GM18519 (cell line): ENCODE measurements around the gene ZKSCAN8.
A peak's percentile ranks its signal among the peaks of the same experiment; 100 is the strongest.
"Not testable (repeated sequence)": the region's sequence is repeated elsewhere in the genome, so short reads cannot be mapped to it uniquely, and the experiment has no call there.

Experiments used
- ATAC-seq: cut with Tn5 transposase; IDR thresholded peaks from one replicate; pipeline ENCODE4 v1.9.1; 2021; ENCODE audit warnings: mild to moderate bottlenecking, moderate library complexity; ENCODE audit not compliant: unreplicated experiment, low FRiP score

Gene ZKSCAN8

DNA sequence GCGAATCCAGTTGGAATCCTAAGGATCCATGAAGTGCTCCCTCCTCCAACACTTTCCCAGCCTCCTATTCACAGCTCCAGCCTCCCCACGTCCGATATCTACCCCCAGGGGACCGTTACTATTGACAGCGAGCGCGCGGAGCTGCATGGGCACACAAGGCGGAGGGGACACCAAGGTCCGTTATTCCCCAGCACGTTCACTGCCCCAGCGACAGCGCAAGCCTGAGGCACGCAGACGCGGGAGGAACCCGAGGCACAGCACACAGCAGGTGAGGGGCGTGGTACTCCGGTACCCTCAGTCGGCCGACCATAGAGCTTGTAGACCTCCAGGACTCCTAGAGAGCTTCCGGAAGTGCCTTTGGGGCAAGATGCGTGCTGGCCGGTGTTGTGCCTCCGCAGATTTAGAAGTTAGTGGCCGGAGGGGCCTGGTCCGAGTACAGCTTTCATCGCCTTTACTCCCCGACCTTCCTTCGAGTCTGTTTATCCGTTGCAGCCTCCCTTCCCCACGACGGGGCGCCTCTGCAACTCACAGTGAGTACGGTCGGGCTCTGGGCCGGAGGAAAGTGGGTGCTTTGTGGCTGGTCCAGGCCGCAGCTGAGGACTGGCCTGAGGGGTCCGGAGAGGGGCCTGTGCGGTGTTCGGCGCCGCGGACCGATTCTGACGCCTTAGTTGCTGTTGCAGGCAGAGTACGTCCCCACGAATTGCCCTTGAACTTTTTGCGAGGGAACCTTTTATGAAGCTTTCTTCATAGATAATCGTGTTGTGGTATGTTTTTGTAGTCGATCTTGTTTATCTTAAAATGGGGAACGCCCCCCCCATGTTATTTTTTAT, at the start of gene ZKSCAN8:
Gene ZKSCAN8, plus strand, starts transcription at position 384 of the 830 bp plus-strand sequence. CDS start 6,525 bp downstream, outside the sequence.
- peak; percentile 71 for ATAC-seq

DNA sequence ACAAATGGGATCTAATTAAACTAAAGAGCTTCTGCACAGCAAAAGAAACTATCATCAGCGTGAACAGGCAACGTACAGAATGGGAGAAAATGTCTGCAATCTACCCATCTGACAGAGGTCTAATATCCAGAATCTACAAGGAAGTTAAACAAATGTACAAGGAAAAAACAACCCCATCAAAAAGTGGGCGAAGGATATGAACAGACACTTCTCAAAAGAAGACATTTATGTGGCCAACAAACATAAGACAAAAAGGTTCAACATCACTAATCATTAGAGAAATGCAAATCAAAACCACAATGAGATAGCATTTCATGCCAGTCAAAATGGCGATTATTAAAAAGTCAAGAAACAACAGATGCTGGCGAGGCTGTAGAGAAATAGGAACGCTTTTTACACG, 39.5 kb upstream of the ZKSCAN8 start:
- ATAC-seq = not testable (repeated sequence)

DNA sequence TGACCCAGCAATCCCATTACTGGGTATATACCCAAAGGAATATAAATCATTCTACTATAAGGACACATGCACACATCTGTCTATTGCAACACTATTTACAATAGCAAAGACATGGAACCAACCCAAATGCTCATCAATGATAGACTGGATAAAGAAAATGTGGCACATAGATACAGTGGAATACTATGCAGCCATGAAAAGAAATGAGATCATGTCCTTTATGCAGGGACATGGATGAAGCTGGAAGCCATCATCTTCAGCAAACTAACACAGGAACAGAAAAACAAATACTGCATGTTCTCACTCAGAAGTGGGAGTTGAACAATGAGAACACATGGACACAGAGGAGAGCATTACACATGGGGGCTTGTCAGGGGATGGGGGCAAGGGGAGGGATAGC, 39.0 kb upstream of the ZKSCAN8 start:
- not testable (repeated sequence) for ATAC-seq

DNA sequence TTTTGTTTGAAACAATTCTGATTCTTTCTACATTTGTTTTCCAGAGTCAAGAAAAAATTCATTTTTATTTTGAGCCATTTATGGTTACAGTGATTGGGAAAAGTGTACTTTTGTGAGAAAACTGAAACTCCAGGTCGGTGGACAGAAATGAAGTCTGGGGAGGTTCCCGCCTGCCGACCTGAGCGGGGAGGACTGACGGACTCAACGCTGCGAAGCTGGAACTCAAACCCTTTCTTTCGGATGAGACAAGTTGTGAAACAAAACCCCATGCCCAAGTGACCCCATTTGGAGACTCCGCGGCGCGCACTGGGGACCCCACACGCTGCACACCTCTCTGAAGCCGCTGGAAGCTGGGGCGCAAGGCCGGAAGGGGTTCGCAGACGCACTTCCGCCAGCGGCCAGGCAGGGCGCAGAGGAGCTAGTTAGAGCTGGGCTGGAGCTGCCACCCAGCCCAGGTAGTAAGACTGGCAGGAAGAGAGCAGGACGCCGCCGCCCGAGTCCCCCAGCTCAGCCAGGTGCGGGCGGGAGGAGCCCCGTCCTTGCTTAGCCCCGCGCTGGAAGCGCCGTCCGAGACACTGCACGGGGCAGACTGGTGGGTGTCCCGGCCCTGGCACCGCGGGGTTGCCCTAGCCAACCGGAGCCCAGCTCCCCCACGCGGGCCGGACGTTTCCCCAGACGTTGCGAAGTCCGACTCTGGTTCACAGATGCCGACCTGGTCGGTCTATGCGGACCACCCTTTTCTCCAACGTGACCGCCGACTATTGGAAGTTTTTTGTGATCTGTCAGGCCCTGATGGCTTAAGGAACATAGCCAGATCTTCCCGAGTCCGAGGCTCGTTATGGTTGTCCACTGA, 37.1 kb upstream of the ZKSCAN8 start:
- ATAC-seq = peak; percentile 94

DNA sequence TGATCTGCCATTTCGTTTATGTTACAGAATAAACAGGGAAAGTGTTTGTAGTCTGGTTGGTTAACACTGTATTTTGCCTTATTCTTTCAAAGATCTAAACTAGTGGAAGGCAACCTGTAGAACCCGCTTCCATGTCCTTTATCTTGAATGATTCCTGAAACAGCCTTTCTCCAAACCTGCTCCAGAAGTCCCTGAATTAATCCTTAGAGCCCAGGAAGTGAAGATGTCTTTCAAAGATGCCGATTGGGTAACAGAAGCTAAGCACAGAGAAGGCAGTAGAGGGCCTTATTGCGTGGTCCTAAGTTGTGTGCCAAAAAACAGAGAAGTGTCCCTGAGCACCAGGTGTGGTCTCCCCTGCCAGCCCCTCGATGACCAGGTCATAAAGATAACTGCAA, 36.4 kb upstream of the ZKSCAN8 start:
- peak; percentile 16 for ATAC-seq

DNA sequence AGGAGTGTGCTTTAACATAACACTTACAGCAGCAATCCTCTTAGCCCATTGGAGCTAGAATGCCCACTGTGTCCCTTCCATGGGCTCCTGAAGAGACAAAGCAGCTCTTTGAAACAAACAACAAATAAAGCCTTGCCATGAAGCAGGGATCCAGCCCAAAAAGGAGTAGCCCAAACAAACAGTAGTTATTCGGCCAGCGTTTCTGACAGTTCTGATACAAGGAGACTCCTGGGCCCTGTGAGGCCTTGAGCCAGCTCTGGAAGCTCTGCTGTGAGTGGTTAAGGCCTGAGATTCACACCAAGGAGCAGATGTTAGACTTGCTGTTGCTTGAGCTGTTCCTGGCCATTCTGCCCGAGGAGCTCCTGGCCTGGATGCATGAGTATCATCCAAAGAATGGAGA, 34.2 kb upstream of the ZKSCAN8 start:
- no peak for ATAC-seq

DNA sequence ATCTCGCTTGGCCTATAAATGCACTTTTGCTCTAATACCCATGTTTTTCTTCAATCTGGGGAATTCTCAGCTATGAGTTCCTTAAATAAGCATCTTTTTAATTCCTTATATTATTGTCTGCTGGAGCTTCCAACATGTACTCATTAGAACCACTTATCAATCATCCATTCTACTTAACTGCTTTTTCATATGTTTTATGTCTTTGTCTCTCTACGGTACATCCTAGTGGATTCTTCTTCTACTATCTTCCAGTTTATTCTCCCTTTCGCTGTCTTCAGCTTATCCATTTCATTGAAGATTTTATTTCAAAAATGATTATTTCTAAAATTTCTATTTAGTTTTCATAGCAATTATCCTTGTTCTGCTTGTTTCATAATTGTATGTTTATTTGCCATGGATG, 29.7 kb upstream of the ZKSCAN8 start:
- no peak for ATAC-seq

DNA sequence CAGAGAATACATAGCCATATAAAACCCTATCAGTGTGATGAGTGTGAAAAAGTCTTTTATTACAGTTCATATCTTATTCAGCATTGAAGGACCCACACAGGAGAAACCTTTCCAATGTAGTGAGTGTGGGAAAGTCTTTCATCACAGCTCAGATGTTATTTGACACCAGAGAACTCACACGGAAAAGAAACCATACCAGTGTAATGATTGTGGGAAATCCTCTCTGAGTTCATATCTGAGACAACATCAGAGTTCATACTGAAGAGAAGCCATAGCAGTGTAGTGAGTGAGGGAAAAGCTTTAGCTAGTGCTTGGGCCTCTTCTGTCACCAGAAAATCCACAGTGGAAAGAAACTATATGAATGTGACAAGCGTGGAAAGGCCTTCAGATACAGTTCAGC, 25.9 kb upstream of the ZKSCAN8 start:
- ATAC-seq = no peak

DNA sequence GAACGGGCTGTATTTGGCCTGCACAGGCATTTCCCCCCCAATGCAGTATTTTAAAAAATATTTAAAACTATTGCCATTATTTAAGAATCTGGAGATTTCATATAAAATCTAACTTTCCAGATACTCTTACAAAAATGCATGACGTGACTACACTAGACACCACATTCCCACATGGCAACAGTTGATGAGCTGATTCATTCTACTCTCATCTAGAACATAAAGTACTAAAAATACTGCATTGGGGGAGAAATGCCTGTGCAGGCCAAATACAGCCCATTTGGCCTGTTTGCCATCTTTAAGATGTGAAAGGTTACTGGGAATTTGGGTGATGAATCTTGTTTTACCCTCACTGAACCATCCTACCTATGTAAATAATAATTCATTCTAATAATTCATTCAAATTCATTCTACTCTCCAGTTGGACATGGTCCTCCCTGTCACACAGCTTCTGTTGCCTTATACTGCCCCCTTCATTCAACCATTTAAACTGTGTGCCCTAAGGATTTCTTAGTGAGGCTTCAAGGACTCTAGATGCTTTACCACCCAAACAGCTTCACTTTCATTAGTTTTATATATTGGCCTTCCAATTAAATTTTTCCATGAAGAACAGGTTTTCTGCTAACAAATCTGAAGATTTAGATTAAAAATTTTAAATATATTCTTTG, 24.2 kb upstream of the ZKSCAN8 start:
- ATAC-seq = no peak

DNA sequence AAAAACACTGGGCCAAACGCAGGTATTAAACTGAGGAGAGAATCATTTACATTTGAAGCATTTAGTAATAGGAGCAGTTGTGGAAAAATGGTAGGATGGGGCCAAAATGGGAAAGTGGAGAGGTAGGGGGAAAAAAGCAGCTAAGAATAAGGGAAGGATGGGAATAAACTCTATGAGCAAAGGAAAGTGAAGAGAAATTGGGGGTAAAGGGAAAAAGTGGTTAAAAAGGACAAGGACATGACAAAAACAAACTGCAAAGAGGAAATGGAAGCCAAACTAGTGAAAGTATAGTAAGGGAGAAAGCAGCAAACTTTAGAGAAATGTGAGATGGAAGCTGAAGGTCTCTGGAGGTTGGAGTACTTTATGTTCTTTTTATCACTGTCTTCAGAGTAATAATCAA, 23.5 kb upstream of the ZKSCAN8 start:
- no peak for ATAC-seq

DNA sequence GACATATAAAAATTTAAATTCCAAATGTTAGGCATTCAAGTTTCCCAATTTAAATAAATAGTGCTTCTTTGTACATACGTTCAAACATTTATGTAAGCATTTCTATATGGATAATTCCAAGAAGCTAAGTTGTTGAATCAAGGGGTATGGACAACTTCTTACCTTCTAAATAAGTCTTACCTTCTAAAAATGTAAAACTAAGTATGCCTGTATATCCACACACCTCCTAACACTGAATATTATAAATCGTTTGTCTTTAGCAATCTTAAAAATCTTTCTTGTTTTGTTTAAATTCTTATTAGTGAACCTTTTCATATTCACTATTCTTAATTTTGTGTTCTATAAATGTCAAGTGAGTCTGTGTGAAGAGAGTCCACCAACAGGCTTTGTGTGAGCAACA, 19.8 kb upstream of the ZKSCAN8 start:
- no peak for ATAC-seq

DNA sequence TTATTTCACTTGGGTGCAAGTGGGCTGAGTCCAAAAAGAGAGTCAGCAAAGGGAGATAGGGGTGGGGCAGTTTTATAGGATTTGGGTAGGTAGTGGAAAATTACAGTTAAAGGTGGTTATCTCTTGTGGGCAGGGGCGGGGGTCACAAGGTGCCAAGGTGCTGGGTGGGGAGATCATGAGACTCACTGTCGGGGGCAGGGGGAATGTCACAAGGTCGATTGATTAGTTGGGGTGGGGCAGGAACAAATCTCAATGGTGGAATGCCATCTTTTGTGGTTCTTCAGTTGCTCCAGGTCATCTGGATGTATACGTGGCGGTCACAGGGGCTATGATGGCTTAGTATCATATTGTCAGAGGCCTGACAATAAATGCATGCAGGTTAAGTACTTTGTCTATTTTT, 19.4 kb upstream of the ZKSCAN8 start:
- not testable (repeated sequence) for ATAC-seq

DNA sequence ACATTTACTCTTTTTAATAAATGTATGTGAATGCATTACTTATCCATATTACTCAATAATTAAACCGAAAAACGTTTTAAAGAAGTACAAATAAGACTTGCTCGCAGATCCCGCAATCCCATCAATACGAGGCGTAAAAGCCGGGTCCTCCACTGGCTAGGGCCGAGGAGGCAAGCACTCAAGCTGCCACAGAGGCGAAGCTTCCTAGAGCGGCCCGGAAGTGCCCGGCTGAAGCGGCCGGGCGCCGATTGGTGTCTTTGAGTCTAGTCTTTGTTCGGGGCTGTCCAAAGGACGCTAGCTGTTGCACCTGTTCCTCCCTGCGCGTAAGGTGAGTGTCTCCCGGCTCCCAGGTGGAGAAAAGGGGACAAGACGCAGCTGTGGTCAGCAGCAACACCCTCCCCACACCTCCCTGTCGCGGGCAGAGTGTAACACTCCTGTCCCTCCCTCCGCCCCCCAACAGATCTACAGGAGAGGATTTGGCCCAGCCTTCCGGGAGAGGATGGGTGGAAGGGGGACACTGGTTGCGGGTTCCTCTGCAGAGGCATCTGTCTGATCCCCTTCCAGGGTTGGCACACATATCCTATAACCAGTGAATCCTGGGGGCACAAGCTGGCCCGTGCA, 17.2 kb upstream of the ZKSCAN8 start, which contains the start of gene ZSCAN16:
Gene ZSCAN16, plus strand, starts transcription at position 260 of the 621 bp plus-strand sequence. CDS start 835 bp downstream, outside the sequence.
- ATAC-seq = peak; percentile 88

DNA sequence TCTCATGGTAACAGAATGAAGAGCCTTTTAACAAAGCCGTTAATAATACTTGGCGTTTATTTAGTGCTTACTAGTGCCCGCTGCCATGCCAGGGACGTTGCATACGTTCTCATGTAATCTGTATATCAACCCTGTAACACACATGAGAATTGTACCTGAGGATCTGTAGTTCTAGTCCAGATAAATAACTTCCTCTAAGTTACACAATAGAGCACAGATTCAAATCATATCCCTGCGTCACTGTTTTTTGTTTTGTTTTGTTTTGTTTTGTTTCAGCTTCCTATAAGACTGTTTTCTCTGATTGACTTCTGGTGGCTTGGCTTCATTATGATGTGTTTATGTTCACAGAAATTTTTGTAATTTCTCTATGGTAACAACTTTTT, 16.7 kb upstream of the ZKSCAN8 start:
- ATAC-seq = no peak

DNA sequence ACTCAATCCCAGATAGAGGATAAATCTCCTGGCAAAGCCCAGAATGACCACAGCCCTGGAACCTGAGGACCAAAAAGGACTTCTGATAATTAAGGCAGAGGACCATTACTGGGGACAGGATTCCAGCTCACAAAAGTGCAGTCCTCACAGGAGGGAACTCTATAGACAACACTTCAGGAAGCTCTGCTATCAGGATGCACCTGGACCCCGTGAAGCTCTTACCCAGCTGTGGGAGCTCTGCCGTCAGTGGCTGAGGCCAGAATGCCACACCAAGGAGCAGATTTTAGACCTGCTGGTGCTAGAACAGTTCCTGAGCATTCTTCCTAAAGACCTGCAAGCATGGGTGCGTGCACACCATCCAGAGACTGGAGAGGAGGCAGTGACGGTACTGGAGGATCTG, 16.3 kb upstream of the ZKSCAN8 start:
- ATAC-seq = no peak

DNA sequence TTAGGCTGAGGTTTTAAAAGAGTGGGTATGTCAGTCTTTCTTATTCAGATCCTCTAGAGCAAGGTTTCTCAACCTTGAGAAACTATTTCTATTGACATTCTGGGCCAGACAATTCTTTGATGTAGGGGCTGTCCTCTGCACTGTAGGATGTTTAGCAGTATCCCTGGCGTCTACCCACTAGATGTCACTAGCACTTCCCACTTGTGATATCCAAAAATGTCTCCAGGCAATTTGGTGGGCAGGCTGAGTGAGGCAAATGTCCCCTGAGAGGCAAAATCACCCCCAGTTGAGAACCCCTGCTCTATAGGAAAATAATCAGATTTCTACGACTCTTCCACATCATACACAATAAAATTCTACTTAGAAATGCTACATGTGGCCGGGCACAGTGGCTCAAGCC, 7.7 kb upstream of the ZKSCAN8 start:
- no peak for ATAC-seq

DNA sequence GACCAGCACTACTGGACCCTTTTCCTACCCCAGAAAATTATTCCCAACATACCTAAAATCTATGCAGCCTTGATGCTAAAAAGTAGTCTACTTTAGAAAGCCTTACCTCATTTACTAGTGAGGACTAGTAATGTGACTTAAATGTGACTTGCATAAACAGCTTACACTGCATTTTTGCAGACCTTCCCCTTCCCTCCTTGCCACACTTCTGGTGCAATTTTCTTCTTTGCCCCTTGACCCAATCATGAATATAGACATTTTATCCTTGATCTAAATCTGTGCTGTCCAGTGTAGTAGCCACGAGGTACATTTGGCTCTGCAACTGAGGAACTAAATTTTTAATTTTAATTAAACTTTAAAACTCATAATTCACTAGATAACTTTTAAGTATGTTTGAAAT, 7.0 kb upstream of the ZKSCAN8 start:
- no peak for ATAC-seq

DNA sequence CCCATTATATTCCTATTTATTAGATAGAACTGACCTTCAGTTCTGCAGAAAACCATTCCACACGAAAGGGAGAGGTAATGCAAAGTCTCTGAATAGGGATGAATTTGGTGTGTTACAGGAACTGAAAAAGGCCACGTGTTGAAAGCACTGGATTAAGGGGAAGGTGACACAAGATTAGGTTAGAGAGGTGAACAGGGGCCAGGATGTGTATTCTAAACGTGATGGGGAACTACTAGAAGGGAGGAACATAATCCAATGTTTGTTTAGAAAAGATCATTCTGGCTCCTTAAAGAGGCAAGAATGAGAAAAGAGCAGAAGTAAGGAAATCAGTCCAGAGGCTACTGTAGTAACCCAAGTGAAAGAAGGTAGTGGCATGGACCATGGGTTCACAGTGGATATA, 6.3 kb upstream of the ZKSCAN8 start:
- no peak for ATAC-seq

DNA sequence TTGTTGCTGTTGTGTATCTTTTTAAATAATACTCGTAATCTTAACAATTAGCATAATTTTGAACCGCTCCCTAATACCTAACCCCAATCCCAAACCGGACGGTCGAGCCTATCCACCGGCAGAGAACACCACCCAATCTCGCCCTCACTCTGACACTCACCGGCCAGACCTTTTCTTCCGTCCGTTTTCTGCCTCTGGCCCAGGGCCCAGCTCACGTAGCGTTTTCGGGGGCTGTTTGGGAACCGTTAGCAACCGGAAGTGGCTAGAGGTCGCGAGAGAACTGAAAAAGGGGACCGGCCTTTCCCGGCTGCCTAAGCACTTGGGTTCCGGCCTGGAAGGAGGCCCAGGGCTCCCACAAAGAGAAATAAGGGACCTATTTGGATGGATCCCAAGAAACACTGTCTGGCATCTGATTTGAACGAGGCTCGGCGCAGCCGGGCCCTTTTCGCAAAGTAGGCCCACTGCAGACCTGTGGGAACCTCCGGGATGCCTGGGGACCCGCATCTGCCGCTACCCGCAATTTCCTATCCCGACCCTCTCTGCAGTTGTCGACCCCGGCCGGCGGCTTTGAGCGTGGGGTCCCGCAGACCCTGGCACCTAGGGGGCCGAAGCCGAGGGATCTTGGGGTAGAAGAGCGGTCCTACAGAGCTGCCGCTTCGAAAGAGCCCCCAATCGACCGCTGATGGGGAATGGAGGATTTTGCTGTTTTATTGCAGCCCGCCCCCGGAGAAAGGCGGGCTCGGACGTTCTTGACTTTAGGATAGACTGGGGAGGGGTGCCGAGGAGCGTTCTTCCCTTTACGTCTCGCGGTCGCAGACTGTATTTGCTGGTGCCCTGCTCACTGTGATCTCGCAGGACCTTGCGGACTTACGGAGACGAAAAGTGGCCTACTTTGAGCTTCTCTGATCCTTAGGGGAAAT, 4.8 kb upstream of the ZKSCAN8 start:
- ATAC-seq = peak; percentile 39
